Small intestine (tissue), 7 donors: ENCODE results near the gene TSPAN18. TPM values are rescaled to one million over a fixed set of nuclear protein-coding genes. Genes with fewer than 3 reads are reported as not detected.

Source experiments
- DNase-seq, 2 donors: peaks; one replicate each; pipeline versions ENCODE4 v3.0.0 to v3.0.0-alpha.2; 2013
- FAIRE-seq: peaks from 2 replicates; lab custom pipeline; 2012; peaks lifted over from hg19 to GRCh38; lab: Jason Lieb, UNC
- H3K27ac ChIP-seq, 3 donors: one replicate each; pipeline ENCODE4 v1.5.1; 2013; ENCODE audit warnings: low read length in 2 of 3, mild to moderate bottlenecking in 2 of 3, control low read depth in 1 of 3, inconsistent platforms in 1 of 3, low read depth in 1 of 3, moderate library complexity in 1 of 3
- H3K27me3 ChIP-seq, 3 donors: one replicate each; pipeline ENCODE4 v1.6.1; 2013; ENCODE audit warnings: low read length in 3 of 3, inconsistent platforms in 1 of 3; ENCODE audit not compliant: control insufficient read depth in 3 of 3, insufficient read depth in 3 of 3
- H3K36me3 ChIP-seq, 3 donors: one replicate each; pipeline ENCODE4 v1.6.1; 2013; ENCODE audit warnings: low read length in 3 of 3, inconsistent platforms in 1 of 3, low read depth in 1 of 3, mild to moderate bottlenecking in 1 of 3, moderate library complexity in 1 of 3; ENCODE audit not compliant: control insufficient read depth in 3 of 3, insufficient read depth in 2 of 3
- H3K4me1 ChIP-seq, 3 donors: one replicate each; pipeline ENCODE4 v1.6.1; 2013; ENCODE audit warnings: low read length in 2 of 3, inconsistent platforms in 1 of 3, low read depth in 1 of 3, mild to moderate bottlenecking in 1 of 3, moderate library complexity in 1 of 3; ENCODE audit not compliant: control insufficient read depth in 3 of 3, insufficient read depth in 2 of 3
- H3K4me3 ChIP-seq, 3 donors: one replicate each; pipeline ENCODE4 v1.5.1; 2013; ENCODE audit warnings: low read length in 3 of 3, control low read depth in 1 of 3, inconsistent platforms in 1 of 3, low read depth in 1 of 3, mild to moderate bottlenecking in 1 of 3, moderate library complexity in 1 of 3
- H3K9me3 ChIP-seq, 2 donors: one replicate each; pipeline ENCODE4 v1.6.1; 2013; ENCODE audit warnings: low read depth in 1 of 2, low read length in 1 of 2; ENCODE audit not compliant: control insufficient read depth in 2 of 2, insufficient read depth in 1 of 2
- WGBS, 3 donors: extraction: QIAGEN DNeasy Blood & Tissue Kit; methylation state at CpG; one replicate each; pipeline ENCODE4 v1.1.7; 2013; 5-methylcytosine and 5-hydroxymethylcytosine counted together
- polyA plus RNA-seq, 4 donors: library from polyadenylated mRNA; stranded (reverse) in 3 of 4; unstranded in 1 of 4; fragments of 200-250 nt in 3 of 4; fragments of 120-200 nt in 1 of 4; gene quantifications; one replicate each; pipeline versions ENCODE4 v1.2.1 to v1.2.3, GENCODE V29; 2013
- donor health status: healthy with polysubstance abuse.
- donor health status: control.
- donor health status: control.
- donor health status: Bipolar disorder and iron deficiency.
- donor health status: healthy.

TSPAN18 gene
- polyA plus RNA-seq, 4 donors, result 1.1 to 45.2 (median 8.8) TPM; not detected in 1

DNA sequence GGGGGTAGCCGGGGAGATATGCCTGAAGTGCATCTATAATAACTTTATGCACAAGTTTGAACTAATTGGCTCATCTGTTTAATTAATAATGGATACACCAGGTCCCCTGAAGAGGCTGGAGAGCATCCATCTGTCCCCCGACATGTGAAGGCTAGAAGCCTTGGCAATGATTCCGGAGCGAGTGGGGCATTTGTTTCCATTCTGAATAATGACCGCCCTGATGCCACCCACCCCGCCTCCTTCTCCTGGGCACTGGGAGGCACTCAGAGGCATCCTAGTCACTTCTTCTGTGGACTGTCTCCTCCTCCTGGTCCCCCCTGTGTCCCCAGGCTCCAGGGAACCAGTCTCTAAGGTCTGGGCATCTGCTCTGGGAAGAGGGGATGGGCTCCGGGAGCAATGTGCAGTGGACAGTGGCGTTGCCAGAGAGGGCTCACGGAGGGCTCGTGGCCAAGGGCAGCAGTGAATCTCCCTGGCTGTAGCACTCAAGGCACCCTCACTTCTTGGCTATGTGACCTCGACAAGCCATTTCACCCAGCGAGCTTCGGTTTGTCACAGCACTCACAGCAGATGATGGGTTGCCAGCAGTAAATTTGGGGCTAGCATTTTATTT lies 64.7 kb downstream of the TSPAN18 start:
- H3K9me3 ChIP-seq, result no peaks in the 10 kb centered on the region
- WGBS, 3 donors, result 86 to 94% (median 92%) methylated on average over 13 of the region's 13 CpGs
- H3K27me3 ChIP-seq, result no peaks in the 10 kb centered on the region
- H3K36me3 ChIP-seq, result peaks cover 0 to 14% (median 0%) of the 10 kb centered on the region in 3 donors
- no peak overlapping the region for H3K27ac ChIP-seq
- H3K4me3 ChIP-seq, result no peak overlapping the region
- peaks cover 0 to 9% (median 0%) of the 10 kb centered on the region in 3 donors for H3K4me1 ChIP-seq
- DNase-seq (no peak), FAIRE-seq (no peak)

DNA sequence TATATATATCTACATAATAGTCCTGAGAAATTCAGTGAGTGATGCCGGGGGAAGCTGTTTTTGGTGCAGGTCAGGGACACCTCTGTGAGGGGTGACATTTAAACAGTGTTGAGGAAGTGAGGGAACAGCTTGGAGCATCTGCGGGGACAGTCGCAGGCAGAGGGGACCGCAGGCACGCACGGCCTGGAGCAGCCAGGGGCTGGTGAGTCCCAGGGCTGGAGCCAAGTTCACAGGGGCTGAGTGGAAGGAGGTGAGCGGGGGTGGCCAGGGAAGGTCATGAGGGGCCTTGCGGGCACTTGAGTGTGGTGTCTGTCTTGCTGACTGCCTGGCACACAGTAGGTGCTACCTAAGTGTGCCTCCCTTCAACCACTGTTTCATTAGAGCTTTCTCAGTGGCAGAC lies 65.4 kb downstream of the TSPAN18 start:
- DNase-seq (no peak), FAIRE-seq (no peak)
- 88 to 93% (median 91%) methylated on average over 7 to 8 of the region's 8 CpGs for WGBS, 3 donors
- Histone ChIP-seq H3K36me3 (peaks cover 0 to 14% (median 0%) of the 10 kb centered on the region in 3 donors), H3K27me3 (no peaks in the 10 kb centered on the region), H3K9me3 (no peaks in the 10 kb centered on the region), H3K4me3 (no peak overlapping the region), H3K27ac (no peak overlapping the region), H3K4me1 (peaks cover 0 to 9% (median 0%) of the 10 kb centered on the region in 3 donors)

DNA sequence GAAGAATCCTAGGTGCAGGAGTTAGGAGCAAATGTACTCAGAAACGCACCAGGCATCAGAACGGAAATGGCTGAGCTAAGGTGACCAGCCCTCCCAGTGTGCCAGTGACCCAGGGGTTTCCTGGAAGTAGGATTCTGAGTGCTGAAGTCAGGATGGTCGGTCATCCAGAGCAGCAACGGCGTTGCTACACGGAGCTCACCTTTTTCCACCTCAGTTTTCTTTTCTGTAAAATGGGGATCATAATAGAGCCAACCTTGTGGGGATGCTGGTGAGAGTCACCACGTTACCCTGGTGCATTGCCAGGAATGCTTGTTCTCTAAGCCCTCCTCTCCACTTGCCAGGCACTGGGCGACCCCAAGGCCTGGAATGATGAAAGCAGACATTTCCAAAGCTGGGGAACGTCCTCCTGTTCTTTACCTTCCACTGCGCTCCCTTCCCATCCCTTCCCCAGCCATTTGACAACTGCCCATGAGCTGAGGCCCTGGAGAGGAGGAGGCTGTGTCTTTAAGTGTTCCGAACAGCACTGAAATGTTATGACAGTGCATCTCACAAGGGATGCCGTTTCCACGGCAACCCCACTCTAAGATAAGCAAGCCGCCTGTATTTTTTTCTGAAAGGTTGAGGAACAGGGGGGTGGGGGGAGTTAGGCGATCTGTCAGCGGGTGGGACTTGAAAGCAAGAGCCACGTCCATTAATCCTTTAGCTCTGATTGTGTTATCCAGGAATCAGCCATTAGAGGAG lies 66.8 kb downstream of the TSPAN18 start:
- Histone ChIP-seq H3K9me3 (no peaks in the 10 kb centered on the region), H3K4me1 (peaks cover 0 to 9% (median 0%) of the 10 kb centered on the region in 3 donors), H3K27me3 (no peaks in the 10 kb centered on the region), H3K27ac (no peak overlapping the region), H3K36me3 (peaks cover 0 to 14% (median 0%) of the 10 kb centered on the region in 3 donors), H3K4me3 (no peak overlapping the region)
- FAIRE-seq (no peak), DNase-seq (peak in 1 of 2 donors; percentile 38)
- WGBS, 3 donors, result 58 to 70% (median 65%) methylated on average over 17 of the region's 17 CpGs

DNA sequence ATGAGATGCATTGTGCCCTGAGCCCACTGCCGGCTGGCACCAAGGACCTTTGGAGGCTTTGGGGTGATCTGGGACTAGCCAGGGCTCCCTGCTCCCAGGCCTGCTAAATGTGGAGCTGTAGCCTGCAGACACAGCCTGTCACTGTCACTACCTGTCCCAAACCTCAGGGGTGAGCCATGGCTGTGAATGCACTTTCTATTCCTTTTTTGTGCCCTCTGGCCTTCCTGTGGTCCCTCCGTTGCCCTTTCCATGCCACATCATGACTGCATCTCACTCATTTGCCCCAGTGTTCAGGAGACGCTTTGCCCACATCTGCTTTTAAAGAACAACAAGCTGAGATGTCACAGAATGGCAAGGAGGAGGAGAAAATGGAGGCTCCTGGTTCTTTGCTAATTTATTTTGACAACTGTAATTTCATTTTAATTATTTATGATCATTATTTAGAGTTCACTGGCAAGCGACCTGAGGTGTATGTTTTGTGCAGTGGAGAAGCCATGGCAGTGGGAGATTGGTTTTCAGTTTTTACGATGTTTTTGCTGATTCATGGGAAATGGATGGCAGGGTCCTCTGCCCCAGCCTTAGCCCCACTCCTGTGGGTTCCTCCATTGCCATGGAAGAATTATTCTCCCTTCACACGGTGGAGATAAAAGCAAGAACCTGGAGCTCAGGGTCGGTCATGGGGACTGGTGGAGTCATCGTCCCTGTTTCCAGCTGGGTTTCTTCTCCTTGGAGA lies 69.2 kb downstream of the TSPAN18 start:
- FAIRE-seq (no peak), DNase-seq (no peak)
- Histone ChIP-seq H3K9me3 (no peaks in the 10 kb centered on the region), H3K4me1 (peaks cover 0 to 14% (median 0%) of the 10 kb centered on the region in 3 donors), H3K27me3 (no peaks in the 10 kb centered on the region), H3K27ac (no peak overlapping the region), H3K4me3 (no peak overlapping the region), H3K36me3 (peaks cover 0 to 11% (median 0%) of the 10 kb centered on the region in 3 donors)
- 79 to 83% (median 82%) methylated on average over 8 of the region's 8 CpGs for WGBS, 3 donors

DNA sequence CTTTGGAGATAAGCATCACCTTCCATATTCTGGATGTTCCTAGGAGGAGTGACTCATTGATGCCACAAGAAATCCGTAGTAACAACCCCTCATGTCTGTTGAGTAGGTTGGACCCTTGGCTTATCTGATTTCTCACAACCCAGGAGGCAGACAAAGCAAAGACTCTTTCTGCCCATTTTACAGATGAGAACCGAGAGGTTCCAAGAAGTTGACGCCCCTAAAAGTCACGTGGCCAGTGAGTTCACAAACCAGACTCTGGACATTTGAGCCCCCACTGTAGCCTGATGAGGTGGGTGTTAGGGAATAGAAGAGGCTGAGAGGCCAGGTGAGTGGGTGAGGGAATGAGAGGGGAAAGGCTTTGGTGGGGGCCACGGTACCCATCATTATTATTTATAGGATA lies 70.3 kb downstream of the TSPAN18 start:
- no peak for FAIRE-seq
- Histone ChIP-seq H3K27ac (no peak overlapping the region), H3K4me3 (no peak overlapping the region), H3K4me1 (peaks cover 0 to 14% (median 0%) of the 10 kb centered on the region in 3 donors), H3K9me3 (no peaks in the 10 kb centered on the region), H3K36me3 (peaks cover 0 to 11% (median 0%) of the 10 kb centered on the region in 3 donors), H3K27me3 (no peaks in the 10 kb centered on the region)
- 73 to 79% (median 75%) methylated on average over 5 of the region's 5 CpGs for WGBS, 3 donors
- DNase-seq, result no peak

DNA sequence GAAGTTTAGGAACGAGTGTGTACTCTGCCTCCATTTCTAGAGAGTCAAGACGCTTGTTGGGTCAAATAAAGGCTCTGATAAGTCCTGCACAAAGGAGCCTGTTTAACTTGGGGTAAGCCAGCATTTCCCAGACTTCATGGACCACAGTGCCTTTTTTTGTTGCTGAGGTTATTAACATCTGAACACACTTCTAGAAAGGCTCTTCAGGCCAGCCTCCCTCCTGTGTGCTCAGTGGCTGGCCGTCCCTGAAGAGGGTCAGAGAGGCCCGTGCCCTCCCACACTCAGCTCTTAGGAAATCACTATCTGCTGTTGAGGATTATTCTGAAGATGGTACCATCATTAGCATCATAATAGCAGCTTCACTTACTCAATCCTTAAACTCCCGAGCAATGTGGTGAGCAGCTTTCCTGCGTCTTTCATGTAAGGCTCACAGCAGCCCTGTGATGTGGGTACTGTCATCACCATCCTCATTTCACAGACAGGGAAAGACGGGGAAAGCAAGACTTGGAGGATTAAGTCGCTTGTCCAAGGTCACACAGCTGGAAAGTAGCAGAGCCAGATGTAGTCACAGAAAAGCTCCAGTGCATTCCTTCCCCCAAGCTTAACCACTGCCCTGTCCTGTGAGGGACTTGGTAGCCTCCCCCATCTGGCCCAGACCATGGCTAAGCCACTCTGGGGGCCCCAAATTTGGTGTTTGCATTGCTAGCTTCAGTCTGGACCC lies 71.3 kb downstream of the TSPAN18 start:
- Histone ChIP-seq H3K27ac (peak overlapping the region in 1 of 3 donors; percentile 9), H3K4me1 (peaks cover 0 to 14% (median 0%) of the 10 kb centered on the region in 3 donors), H3K36me3 (peaks cover 0 to 13% (median 0%) of the 10 kb centered on the region in 3 donors), H3K9me3 (no peaks in the 10 kb centered on the region), H3K4me3 (no peak overlapping the region), H3K27me3 (no peaks in the 10 kb centered on the region)
- FAIRE-seq (no peak), DNase-seq (no peak)
- WGBS, 3 donors, result 67 to 78% (median 69%) methylated on average over 8 of the region's 8 CpGs

DNA sequence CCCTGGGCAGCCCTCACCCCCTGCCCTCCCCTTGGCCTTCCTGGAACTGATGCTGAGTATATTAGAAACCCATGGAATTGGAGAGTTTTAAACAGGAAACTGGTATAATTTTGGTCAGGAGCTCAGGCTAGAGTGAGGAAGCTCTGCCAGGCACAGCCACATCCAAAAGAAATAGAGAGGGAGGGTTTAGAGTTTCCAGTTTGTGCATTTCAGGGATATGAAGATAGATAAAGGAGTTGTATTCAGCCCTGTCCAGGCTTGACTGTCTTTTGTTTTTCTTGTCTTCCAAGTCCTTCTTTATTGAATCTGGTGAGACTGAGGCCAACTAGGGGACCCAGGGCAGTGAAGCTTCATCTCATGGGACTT lies 71.8 kb downstream of the TSPAN18 start:
- no peaks in the 10 kb centered on the region for H3K9me3 ChIP-seq
- DNase-seq, result no peak
- peaks cover 0 to 13% (median 0%) of the 10 kb centered on the region in 3 donors for H3K36me3 ChIP-seq
- H3K4me1 ChIP-seq, result peaks cover 0 to 13% (median 0%) of the 10 kb centered on the region in 3 donors
- no peak for FAIRE-seq
- H3K4me3 ChIP-seq, result no peak overlapping the region
- H3K27ac ChIP-seq, result no peak overlapping the region
- no peaks in the 10 kb centered on the region for H3K27me3 ChIP-seq

DNA sequence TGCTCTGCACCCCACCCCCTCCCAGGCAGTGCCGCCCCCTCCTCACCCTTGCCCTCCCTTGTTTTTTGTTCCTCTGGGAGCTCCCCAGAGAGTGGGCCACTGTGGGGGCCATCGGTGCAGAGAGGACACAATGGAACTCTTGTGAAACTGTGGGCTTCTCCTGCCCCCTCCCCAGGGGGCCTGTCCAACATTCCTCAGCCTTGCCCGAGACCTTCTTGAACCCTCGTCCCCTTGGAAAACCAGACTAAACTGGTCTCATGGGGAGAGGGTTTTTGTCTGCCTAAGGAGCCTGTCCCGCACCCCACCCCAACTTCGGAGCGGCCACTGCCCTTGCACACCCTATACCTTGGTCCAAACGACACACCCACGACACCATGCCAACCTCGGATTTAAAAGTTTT lies 72.2 kb downstream of the TSPAN18 start:
- H3K27ac ChIP-seq, result no peak overlapping the region
- DNase-seq (no peak), FAIRE-seq (no peak)
- H3K4me1 ChIP-seq, result peaks cover 0 to 9% (median 0%) of the 10 kb centered on the region in 3 donors
- no peaks in the 10 kb centered on the region for H3K27me3 ChIP-seq
- 76 to 82% (median 77%) methylated on average over 10 of the region's 10 CpGs for WGBS, 3 donors
- no peaks in the 10 kb centered on the region for H3K9me3 ChIP-seq
- no peak overlapping the region for H3K4me3 ChIP-seq
- H3K36me3 ChIP-seq, result peaks cover 0 to 13% (median 0%) of the 10 kb centered on the region in 3 donors
